Colonic mucosa (tissue), 4 donors: ENCODE results near the gene RIPOR2. TPM values are rescaled to one million over a fixed set of nuclear protein-coding genes. Genes with fewer than 3 reads are reported as not detected.
"Not testable (repeated sequence)": the region's sequence is repeated elsewhere in the genome, so short reads cannot be mapped to it uniquely, and the experiment has no call there.

Experiments
- DNase-seq: peaks from one replicate; pipeline ENCODE4 v3.0.0-alpha.2; 2020
- H3K27ac ChIP-seq: fragments of 200-600 bp; one replicate; pipeline ENCODE4 v1.8.0; 2021
- H3K27me3 ChIP-seq: fragments of 200-600 bp; one replicate; pipeline ENCODE4 v1.8.0; 2021
- H3K36me3 ChIP-seq: fragments of 200-600 bp; one replicate; pipeline ENCODE4 v1.8.0; 2021
- H3K4me1 ChIP-seq: fragments of 200-600 bp; one replicate; pipeline ENCODE4 v1.8.0; 2021; ENCODE audit warnings: mild to moderate bottlenecking
- H3K4me3 ChIP-seq: fragments of 200-600 bp; one replicate; pipeline ENCODE4 v1.8.0; 2021
- H3K9ac ChIP-seq, 2 donors: one replicate each; pipeline ENCODE4 v1.7.0; 2013; ENCODE audit warnings: control low read depth in 2 of 2, low read depth in 2 of 2, low read length in 2 of 2
- H3K9me3 ChIP-seq: fragments of 200-600 bp; one replicate; pipeline ENCODE4 v1.8.0; 2021
- intact Hi-C: fragments of 100-400 bp; cut with DNase I; formaldehyde crosslinking; loops from one replicate; pipeline ENCODE4 v1.14.1; 2022
- total RNA-seq, 2 donors: library from RNA; stranded (reverse); fragmentation: NEBNext Ultra II Directional in 1 of 2; extraction: Animal tissue kit (Norgen Biotek cat#: 25700) in 1 of 2; gene quantifications; one replicate each; pipeline ENCODE4 v1.2.1, GENCODE V29; 2021
- TF ChIP-seq, protein P1 (sequence below): fragments of 200-600 bp; IDR thresholded peaks from one replicate; pipeline ENCODE4 v1.8.0; 2022; ENCODE audit warnings: antibody characterized with exemption, mild to moderate bottlenecking
- donor health status: healthy.
- donor health status: DM: no; HTN: no; CAD: no.
- donor health status: DM: no; HTN: no; CAD: no.

Gene RIPOR2
- total RNA-seq, 2 donors from 2014 or later: 1.8 to 2.0 TPM

- intact Hi-C loops: no loop called here
- Histone ChIP-seq H3K9ac (no peak overlapping the region), H3K9me3 (no peaks in the 10 kb centered on the region), H3K4me1 (no peaks in the 10 kb centered on the region), H3K27ac (no peak overlapping the region), H3K4me3 (no peak overlapping the region), H3K27me3 (no peaks in the 10 kb centered on the region), H3K36me3 (no peaks in the 10 kb centered on the region)
- TF ChIP-seq, protein P1, sequence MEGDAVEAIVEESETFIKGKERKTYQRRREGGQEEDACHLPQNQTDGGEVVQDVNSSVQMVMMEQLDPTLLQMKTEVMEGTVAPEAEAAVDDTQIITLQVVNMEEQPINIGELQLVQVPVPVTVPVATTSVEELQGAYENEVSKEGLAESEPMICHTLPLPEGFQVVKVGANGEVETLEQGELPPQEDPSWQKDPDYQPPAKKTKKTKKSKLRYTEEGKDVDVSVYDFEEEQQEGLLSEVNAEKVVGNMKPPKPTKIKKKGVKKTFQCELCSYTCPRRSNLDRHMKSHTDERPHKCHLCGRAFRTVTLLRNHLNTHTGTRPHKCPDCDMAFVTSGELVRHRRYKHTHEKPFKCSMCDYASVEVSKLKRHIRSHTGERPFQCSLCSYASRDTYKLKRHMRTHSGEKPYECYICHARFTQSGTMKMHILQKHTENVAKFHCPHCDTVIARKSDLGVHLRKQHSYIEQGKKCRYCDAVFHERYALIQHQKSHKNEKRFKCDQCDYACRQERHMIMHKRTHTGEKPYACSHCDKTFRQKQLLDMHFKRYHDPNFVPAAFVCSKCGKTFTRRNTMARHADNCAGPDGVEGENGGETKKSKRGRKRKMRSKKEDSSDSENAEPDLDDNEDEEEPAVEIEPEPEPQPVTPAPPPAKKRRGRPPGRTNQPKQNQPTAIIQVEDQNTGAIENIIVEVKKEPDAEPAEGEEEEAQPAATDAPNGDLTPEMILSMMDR: no peak
- no peak for DNase-seq
These were observed 6.5 kb downstream of the RIPOR2 start for GRCh38 chr6:24929242-24929641.

- no peak overlapping the region for H3K27ac ChIP-seq
- H3K36me3 ChIP-seq: no peaks in the 10 kb centered on the region
- TF ChIP-seq, protein P1: no peak
- no peaks in the 10 kb centered on the region for H3K27me3 ChIP-seq
- no peaks in the 10 kb centered on the region for H3K4me1 ChIP-seq
- no peak overlapping the region for H3K4me3 ChIP-seq
- H3K9me3 ChIP-seq: no peaks in the 10 kb centered on the region
- intact Hi-C loops: no loop called here
- H3K9ac ChIP-seq: no peak overlapping the region
- no peak for DNase-seq
These were observed 7.6 kb downstream of the RIPOR2 start for GRCh38 chr6:24927985-24928745.

DNA sequence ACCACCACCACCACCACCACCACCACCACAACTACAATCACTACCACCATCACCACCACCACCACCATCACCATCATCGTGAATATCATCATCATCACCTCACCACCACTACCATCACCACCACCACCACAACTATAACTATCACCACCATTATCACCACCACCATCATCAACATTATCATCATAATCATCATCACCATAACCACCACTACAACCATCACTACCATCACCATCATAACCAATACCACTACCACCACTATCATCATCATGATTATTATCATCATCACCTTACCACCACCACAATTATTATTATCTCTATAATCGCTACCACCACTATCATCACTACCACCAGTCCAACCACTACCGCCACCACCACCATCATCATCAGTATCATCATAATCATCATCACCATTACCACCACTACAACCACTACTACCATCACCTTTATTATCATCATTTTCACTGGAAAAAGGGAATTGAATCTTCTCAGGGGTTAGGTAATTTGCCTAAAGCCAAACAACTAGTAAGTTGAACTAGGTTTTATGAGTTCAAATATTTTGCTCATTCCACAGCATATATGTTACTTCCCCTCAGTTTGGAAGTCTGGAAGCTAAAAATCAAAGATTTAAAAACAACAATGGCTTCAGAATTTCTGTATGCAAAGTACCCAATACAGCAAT is 8.3 kb downstream of the RIPOR2 start:
- Histone ChIP-seq H3K9me3 (no peaks in the 10 kb centered on the region), H3K27me3 (no peaks in the 10 kb centered on the region), H3K27ac (no peak overlapping the region), H3K36me3 (no peaks in the 10 kb centered on the region), H3K4me1 (no peaks in the 10 kb centered on the region), H3K9ac (no peak overlapping the region), H3K4me3 (no peak overlapping the region)
- TF ChIP-seq, protein P1: no peak
- intact Hi-C loops: no loop called here
- DNase-seq: no peak

DNA sequence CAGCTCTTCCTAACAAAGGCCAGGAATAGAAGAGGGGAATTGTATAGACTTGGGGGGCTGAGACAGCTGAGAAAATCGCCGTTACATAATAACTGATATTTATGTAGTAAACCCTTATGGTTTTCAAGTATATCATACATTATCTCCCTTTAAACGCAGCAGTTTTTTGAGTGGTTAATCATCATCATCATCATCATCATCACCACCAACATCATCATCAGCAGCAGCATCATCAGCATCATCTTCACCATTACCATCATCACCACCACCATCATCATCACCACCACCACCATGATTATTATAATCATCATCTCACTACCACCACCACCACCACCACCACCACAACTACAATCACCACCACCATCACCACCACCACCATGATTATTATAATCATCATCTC is 9.1 kb downstream of the RIPOR2 start:
- H3K4me3 ChIP-seq, H3K36me3 ChIP-seq, DNase-seq, H3K27me3 ChIP-seq, H3K27ac ChIP-seq, intact Hi-C loops, H3K4me1 ChIP-seq, H3K9me3 ChIP-seq, H3K9ac ChIP-seq: not testable (repeated sequence)

DNA sequence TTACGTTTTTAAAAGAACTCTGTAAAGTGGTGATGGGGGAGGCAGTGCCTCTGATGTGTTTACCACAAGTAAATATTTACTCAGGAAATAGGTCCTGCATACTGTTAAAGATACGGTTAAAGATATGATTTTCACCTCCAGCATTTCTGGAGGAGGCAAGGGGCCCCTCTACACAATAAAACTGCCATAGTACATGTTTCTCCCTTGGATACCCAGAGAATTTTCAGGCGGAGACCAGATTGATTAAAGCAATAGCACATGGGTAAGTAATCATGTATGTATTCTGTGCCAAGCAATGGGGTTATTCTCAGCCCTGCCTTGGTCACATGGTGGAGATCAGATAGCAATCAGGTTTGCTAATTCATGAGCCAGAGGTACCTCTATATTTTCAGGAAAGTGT is 9.6 kb downstream of the RIPOR2 start:
- intact Hi-C loops: no loop called here
- H3K4me3 ChIP-seq: no peak overlapping the region
- no peak overlapping the region for H3K27ac ChIP-seq
- no peak overlapping the region for H3K9ac ChIP-seq
- H3K9me3 ChIP-seq: no peaks in the 10 kb centered on the region
- TF ChIP-seq, protein P1: no peak
- no peak for DNase-seq
- H3K27me3 ChIP-seq: no peaks in the 10 kb centered on the region
- no peaks in the 10 kb centered on the region for H3K4me1 ChIP-seq
- H3K36me3 ChIP-seq: no peaks in the 10 kb centered on the region

DNA sequence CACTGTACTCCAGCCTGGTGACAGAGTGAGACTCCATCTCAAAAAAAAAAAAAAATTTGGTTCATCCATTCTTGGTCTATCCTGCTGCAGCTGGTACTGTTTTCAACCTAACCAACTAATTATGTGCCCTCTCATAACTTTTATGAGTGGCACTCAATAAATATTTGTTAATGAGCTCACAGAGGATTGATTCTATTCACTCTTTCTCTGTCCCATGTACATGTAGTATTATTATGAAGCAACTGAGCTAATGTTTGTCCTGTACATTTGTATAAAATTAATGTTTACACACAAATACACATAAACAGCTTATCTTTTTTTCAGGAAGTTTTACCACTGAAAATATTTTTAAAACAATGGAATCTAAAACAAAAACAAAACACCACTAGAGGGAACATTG is 10.1 kb downstream of the RIPOR2 start:
- Histone ChIP-seq H3K9me3 (no peaks in the 10 kb centered on the region), H3K36me3 (no peaks in the 10 kb centered on the region), H3K9ac (no peak overlapping the region), H3K4me1 (no peaks in the 10 kb centered on the region), H3K27me3 (no peaks in the 10 kb centered on the region), H3K27ac (no peak overlapping the region), H3K4me3 (no peak overlapping the region)
- intact Hi-C loops: no loop called here
- TF ChIP-seq, protein P1: no peak
- no peak for DNase-seq
